Prostate gland (tissue), 2 donors: ENCODE measurements around the gene KRTAP10-6. TPM values are rescaled to one million over a fixed set of nuclear protein-coding genes. Genes with fewer than 3 reads are reported as not detected.
"Not testable (repeated sequence)": the region's sequence is repeated elsewhere in the genome, so short reads cannot be mapped to it uniquely, and the experiment has no call there.

Experiments used
- DNase-seq: peaks from one replicate; pipeline ENCODE4 v3.0.0-alpha.2; 2019; ENCODE audit warnings: low spot score
- H3K27ac ChIP-seq, 2 donors: fragments of 200-600 bp; sonication (generic); 2 replicates each; pipeline ENCODE4 v1.5.1; 2017 to 2019
- H3K27me3 ChIP-seq: fragments of 200-600 bp; sonication (generic); replicated peaks from 2 replicates; pipeline ENCODE4 v1.5.1; 2019; ENCODE audit not compliant: insufficient read depth
- H3K36me3 ChIP-seq, 2 donors: fragments of 200-600 bp; sonication (generic); 1 replicate in 1 of 2; 2 replicates in 1 of 2; pipeline versions ENCODE4 v1.5.1 to v1.8.1; 2017 to 2019
- H3K4me1 ChIP-seq: fragments of 200-600 bp; sonication (generic); replicated peaks from 2 replicates; pipeline ENCODE4 v1.5.1; 2019
- H3K4me3 ChIP-seq, 2 donors: fragments of 200-600 bp; sonication (generic); 2 replicates each; pipeline ENCODE4 v1.5.1; 2017 to 2019
- H3K9me3 ChIP-seq: fragments of 200-600 bp; sonication (generic); 2 replicates; pipeline ENCODE4 v1.5.1; 2017
- POLR2A ChIP-seq: fragments of 450-650 bp; IDR thresholded peaks from one replicate; pipeline ENCODE4 v1.6.1; 2016; ENCODE audit warnings: antibody characterized with exemption, mild to moderate bottlenecking
- POLR2AphosphoS5 ChIP-seq: sonication (generic); formaldehyde crosslinking; IDR thresholded peaks from one replicate; pipeline ENCODE4 v1.6.1; 2017; ENCODE audit warnings: antibody characterized with exemption
- WGBS: methylation state at CpG from one replicate; pipeline ENCODE4 v1.1.5; 2018; 5-methylcytosine and 5-hydroxymethylcytosine counted together
- intact Hi-C: fragments of 100-400 bp; cut with DNase I; formaldehyde crosslinking; loops from one replicate; pipeline ENCODE4 v1.14.2; 2022
- total RNA-seq, 2 donors: library from RNA; depleted of rRNA; stranded (reverse); fragments of >200 nt; gene quantifications; one replicate each; pipeline ENCODE4 v1.1.0, GENCODE V29; 2016
- TF ChIP-seq, protein P1 (sequence below), 4 experiments: fragments of 200-600 bp in 2 of 4; fragments of 450-650 bp in 2 of 4; sonication (generic) in 2 of 4; IDR thresholded peaks; 1 replicate in 3 of 4; 2 replicates in 1 of 4; pipeline ENCODE4 v1.5.1; 2016 to 2019; ENCODE audit warnings: antibody characterized with exemption in 4 of 4, mild to moderate bottlenecking in 2 of 4, moderate library complexity in 2 of 4

KRTAP10-6 gene
- total RNA-seq, 2 donors from 2014 or later = not detected

GRCh38 chr21:44596068-44596725 is 3.9 kb upstream of the KRTAP10-6 start:
- no peak overlapping the region for H3K27ac ChIP-seq
- no peak overlapping the region for H3K4me3 ChIP-seq
- DNase-seq = no peak
- no peaks in the 10 kb centered on the region for H3K9me3 ChIP-seq
- WGBS = 63% methylated on average over 9 of the region's 9 CpGs
- peaks cover 2% of the 10 kb centered on the region for H3K27me3 ChIP-seq
- TF ChIP-seq, protein P1, sequence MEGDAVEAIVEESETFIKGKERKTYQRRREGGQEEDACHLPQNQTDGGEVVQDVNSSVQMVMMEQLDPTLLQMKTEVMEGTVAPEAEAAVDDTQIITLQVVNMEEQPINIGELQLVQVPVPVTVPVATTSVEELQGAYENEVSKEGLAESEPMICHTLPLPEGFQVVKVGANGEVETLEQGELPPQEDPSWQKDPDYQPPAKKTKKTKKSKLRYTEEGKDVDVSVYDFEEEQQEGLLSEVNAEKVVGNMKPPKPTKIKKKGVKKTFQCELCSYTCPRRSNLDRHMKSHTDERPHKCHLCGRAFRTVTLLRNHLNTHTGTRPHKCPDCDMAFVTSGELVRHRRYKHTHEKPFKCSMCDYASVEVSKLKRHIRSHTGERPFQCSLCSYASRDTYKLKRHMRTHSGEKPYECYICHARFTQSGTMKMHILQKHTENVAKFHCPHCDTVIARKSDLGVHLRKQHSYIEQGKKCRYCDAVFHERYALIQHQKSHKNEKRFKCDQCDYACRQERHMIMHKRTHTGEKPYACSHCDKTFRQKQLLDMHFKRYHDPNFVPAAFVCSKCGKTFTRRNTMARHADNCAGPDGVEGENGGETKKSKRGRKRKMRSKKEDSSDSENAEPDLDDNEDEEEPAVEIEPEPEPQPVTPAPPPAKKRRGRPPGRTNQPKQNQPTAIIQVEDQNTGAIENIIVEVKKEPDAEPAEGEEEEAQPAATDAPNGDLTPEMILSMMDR (IDR thresholded peaks at IDR 0.05) = no peak
- no peak for TF ChIP-seq POLR2AphosphoS5
- TF ChIP-seq POLR2A = no peak
- H3K4me1 ChIP-seq = no peaks in the 10 kb centered on the region
- no peaks in the 10 kb centered on the region for H3K36me3 ChIP-seq
- intact Hi-C loops = no loop called here

DNA sequence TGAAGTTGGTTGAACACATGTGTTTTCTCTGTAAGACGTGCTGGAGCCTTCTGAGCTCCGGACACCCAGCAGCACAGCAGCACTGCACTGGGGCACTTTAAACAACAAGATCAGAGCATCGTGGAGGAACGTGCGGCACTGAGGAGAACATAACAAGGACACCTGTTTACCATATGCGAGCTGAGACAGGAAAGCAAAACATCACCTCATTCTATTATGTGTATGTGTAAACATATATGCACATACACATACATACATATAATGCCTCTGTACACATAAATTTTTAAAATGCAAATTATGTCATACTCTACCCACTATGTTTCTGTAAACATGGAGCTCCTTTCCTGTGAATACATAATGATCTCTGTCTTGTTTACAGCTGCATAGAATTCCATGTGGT is 3.2 kb upstream of the KRTAP10-6 start:
- Histone ChIP-seq H3K4me3 (no peak overlapping the region), H3K9me3 (no peaks in the 10 kb centered on the region), H3K36me3 (no peaks in the 10 kb centered on the region), H3K27ac (no peak overlapping the region), H3K4me1 (no peaks in the 10 kb centered on the region), H3K27me3 (peaks cover 2% of the 10 kb centered on the region)
- 73% methylated on average over 6 of the region's 6 CpGs for WGBS
- TF ChIP-seq POLR2AphosphoS5 (no peak), POLR2A (no peak)
- TF ChIP-seq, protein P1 (IDR thresholded peaks at IDR 0.05) = no peak
- DNase-seq = no peak
- intact Hi-C loops = no loop called here

DNA sequence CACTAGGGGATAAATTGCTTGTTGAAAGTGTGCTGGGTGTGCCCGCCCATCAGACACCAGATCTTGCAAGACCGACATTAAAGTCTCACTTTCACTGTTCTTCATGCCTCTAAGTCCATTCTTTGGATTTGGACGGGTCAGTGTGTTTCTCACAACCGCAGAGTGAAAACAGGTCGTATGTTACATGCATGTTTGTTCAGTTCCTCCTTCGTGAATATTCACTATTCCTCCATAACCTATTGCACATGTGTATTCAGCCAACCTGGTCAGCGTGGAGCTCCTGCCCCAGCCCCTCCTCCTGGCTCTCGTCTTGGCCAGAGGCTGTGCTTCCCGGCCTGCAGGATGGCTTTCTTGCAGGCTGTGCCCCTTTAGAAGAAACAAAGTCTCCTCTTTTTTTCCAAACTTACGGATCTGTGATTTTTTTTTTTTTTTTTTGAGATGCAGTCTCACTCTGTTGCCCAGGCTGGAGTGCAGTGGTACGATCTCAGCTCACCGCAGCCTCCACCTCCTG is 2.2 kb upstream of the KRTAP10-6 start:
- 76% methylated on average over 12 of the region's 12 CpGs for WGBS
- H3K4me1 ChIP-seq = no peaks in the 10 kb centered on the region
- intact Hi-C loops = no loop called here
- H3K9me3 ChIP-seq = no peaks in the 10 kb centered on the region
- H3K27me3 ChIP-seq = peaks cover 2% of the 10 kb centered on the region
- DNase-seq = no peak
- no peak overlapping the region for H3K27ac ChIP-seq
- no peak overlapping the region for H3K4me3 ChIP-seq
- no peaks in the 10 kb centered on the region for H3K36me3 ChIP-seq
- TF ChIP-seq, protein P1 (IDR thresholded peaks at IDR 0.05) = no peak
- TF ChIP-seq POLR2A = no peak

- H3K27ac ChIP-seq = no peak overlapping the region
- H3K27me3 ChIP-seq = peaks cover 2% of the 10 kb centered on the region
- intact Hi-C loops = no loop called here
- H3K36me3 ChIP-seq = no peaks in the 10 kb centered on the region
- no peaks in the 10 kb centered on the region for H3K9me3 ChIP-seq
- no peaks in the 10 kb centered on the region for H3K4me1 ChIP-seq
- 51% methylated on average over 20 of the region's 20 CpGs for WGBS
- no peak for DNase-seq
- H3K4me3 ChIP-seq = no peak overlapping the region
- TF ChIP-seq POLR2A (no peak), POLR2AphosphoS5 (no peak)
- TF ChIP-seq, protein P1 (IDR thresholded peaks at IDR 0.05) = no peak
These were observed 1.5 kb upstream of the KRTAP10-6 start for GRCh38 chr21:44593598-44594405.

DNA sequence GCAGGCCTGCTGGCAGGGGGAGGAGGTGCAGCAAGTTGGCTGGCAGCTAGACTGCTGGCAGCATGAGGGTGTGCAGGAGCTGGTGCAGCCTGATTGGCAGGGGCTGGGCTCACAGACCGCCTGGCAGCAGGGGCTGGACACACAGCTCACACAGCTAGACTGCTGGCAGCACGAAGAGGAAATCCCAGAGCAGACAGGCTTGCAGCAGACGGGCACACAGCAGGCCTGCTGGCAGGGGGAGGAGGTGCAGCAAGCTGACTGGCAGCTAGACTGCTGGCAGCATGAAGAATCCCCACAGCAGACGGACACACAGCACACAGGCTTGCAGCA is 539 bp downstream of the KRTAP10-6 start:
- H3K36me3 ChIP-seq, intact Hi-C loops, DNase-seq, H3K27me3 ChIP-seq, H3K9me3 ChIP-seq, H3K4me3 ChIP-seq, H3K27ac ChIP-seq, H3K4me1 ChIP-seq: not testable (repeated sequence)
- 19% methylated on average over 3 of the region's 4 CpGs for WGBS

- WGBS = 59% methylated on average over 16 of the region's 19 CpGs
- H3K27ac ChIP-seq, H3K9me3 ChIP-seq, H3K36me3 ChIP-seq, DNase-seq, H3K4me1 ChIP-seq, H3K4me3 ChIP-seq, H3K27me3 ChIP-seq, intact Hi-C loops: not testable (repeated sequence)
These were observed 1.2 kb downstream of the KRTAP10-6 start for GRCh38 chr21:44590897-44591800.
